Esophagus muscularis mucosa (tissue), 4 donors: Measurements from ENCODE around the gene RAB3IP. TPM values are rescaled to one million over a fixed set of nuclear protein-coding genes. Genes with fewer than 3 reads are reported as not detected.

Experiments used
- DNase-seq: peaks from one replicate; pipeline ENCODE4 v3.0.0-alpha.2; 2017; ENCODE audit errors: extremely low spot score
- H3K27ac ChIP-seq, 4 donors: fragments of 200-600 bp; sonication (generic); replicated peaks in 1 of 4; 1 replicate in 3 of 4; 2 replicates in 1 of 4; pipeline ENCODE4 v1.5.1; 2016 to 2019; ENCODE audit warnings: mild to moderate bottlenecking in 1 of 4
- H3K27me3 ChIP-seq, 4 donors: fragments of 200-600 bp; sonication (generic); one replicate each; pipeline versions ENCODE4 v1.5.1 to v1.6.0; 2016 to 2019
- H3K36me3 ChIP-seq, 4 donors: fragments of 200-600 bp; sonication (generic); one replicate each; pipeline ENCODE4 v1.5.1; 2016 to 2019
- H3K4me1 ChIP-seq, 4 donors: fragments of 200-600 bp; sonication (generic); one replicate each; pipeline ENCODE4 v1.5.1; 2016 to 2019
- H3K4me3 ChIP-seq, 4 donors: fragments of 200-600 bp; sonication (generic); 1 replicate in 2 of 4; 2 replicates in 2 of 4; pipeline ENCODE4 v1.5.1; 2016 to 2019; ENCODE audit warnings: mild to moderate bottlenecking in 4 of 4, moderate library complexity in 1 of 4
- H3K9me3 ChIP-seq, 4 donors: fragments of 200-600 bp; sonication (generic); 1 replicate in 3 of 4; 2 replicates in 1 of 4; pipeline ENCODE4 v1.5.1; 2016 to 2019
- EP300 ChIP-seq: sonication (generic); formaldehyde crosslinking; IDR thresholded peaks from one replicate; pipeline ENCODE4 v1.6.1; 2017; ENCODE audit warnings: antibody characterized with exemption
- POLR2A ChIP-seq: fragments of 450-650 bp; IDR thresholded peaks from one replicate; pipeline ENCODE4 v1.6.1; 2017; ENCODE audit warnings: antibody characterized with exemption, moderate library complexity, mild to moderate bottlenecking, low read depth
- POLR2AphosphoS5 ChIP-seq, 2 donors: sonication (generic); formaldehyde crosslinking; IDR thresholded peaks; one replicate each; pipeline ENCODE4 v1.6.1; 2017; ENCODE audit warnings: antibody characterized with exemption in 2 of 2
- WGBS: methylation state at CpG from one replicate; pipeline ENCODE4 v1.1.5; 2018; 5-methylcytosine and 5-hydroxymethylcytosine counted together
- intact Hi-C: fragments of 100-400 bp; cut with DNase I; formaldehyde crosslinking; loops from one replicate; pipeline ENCODE4 v1.15.1; 2023
- total RNA-seq, 4 donors: library from RNA; depleted of rRNA; stranded (reverse); fragments of >200 nt; gene quantifications; one replicate each; pipeline versions ENCODE4 v1.1.0 to v1.2.1, GENCODE V29; 2016
- TF ChIP-seq, protein P1 (sequence below), 3 experiments: fragments of 200-600 bp in 2 of 3; fragments of 450-650 bp in 1 of 3; sonication (generic) in 2 of 3; IDR thresholded peaks; one replicate each; pipeline ENCODE4 v1.5.1; 2017 to 2019; ENCODE audit warnings: antibody characterized with exemption in 3 of 3, mild to moderate bottlenecking in 2 of 3, moderate library complexity in 1 of 3

The RAB3IP gene
- total RNA-seq, 4 donors from 2014 or later = 8.2 to 18.5 (median 11.2) TPM

DNA sequence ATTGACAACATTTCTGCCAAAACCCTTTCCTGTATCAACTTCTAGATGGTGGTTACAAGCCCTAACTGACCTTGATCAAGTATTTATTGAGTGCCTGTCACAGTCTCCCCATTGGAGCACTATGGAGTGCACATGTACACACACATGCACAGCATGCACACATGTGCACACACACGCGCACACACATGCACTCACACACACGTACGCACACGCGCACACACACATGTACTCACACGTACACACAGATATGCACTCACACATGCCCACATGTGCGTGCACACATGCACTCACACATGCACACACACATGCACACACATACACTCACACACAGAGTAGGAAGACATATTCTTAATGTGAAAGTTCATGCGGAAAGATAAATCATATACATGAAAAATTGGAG is 130.0 kb downstream of the RAB3IP start:
- Histone ChIP-seq H3K36me3 (no peaks in the 10 kb centered on the region), H3K27me3 (peaks cover 0 to 7% (median 0%) of the 10 kb centered on the region in 4 donors), H3K9me3 (no peaks in the 10 kb centered on the region), H3K27ac (no peak overlapping the region), H3K4me1 (no peaks in the 10 kb centered on the region), H3K4me3 (no peak overlapping the region)
- 95% methylated on average over 9 of the region's 9 CpGs for WGBS
- TF ChIP-seq EP300 (no peak), POLR2A (no peak), POLR2AphosphoS5 (IDR thresholded peaks at IDR 0.05) (no peak)
- TF ChIP-seq, protein P1, sequence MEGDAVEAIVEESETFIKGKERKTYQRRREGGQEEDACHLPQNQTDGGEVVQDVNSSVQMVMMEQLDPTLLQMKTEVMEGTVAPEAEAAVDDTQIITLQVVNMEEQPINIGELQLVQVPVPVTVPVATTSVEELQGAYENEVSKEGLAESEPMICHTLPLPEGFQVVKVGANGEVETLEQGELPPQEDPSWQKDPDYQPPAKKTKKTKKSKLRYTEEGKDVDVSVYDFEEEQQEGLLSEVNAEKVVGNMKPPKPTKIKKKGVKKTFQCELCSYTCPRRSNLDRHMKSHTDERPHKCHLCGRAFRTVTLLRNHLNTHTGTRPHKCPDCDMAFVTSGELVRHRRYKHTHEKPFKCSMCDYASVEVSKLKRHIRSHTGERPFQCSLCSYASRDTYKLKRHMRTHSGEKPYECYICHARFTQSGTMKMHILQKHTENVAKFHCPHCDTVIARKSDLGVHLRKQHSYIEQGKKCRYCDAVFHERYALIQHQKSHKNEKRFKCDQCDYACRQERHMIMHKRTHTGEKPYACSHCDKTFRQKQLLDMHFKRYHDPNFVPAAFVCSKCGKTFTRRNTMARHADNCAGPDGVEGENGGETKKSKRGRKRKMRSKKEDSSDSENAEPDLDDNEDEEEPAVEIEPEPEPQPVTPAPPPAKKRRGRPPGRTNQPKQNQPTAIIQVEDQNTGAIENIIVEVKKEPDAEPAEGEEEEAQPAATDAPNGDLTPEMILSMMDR (IDR thresholded peaks at IDR 0.05) = no peak
- intact Hi-C loops = no loop called here
- no peak for DNase-seq

DNA sequence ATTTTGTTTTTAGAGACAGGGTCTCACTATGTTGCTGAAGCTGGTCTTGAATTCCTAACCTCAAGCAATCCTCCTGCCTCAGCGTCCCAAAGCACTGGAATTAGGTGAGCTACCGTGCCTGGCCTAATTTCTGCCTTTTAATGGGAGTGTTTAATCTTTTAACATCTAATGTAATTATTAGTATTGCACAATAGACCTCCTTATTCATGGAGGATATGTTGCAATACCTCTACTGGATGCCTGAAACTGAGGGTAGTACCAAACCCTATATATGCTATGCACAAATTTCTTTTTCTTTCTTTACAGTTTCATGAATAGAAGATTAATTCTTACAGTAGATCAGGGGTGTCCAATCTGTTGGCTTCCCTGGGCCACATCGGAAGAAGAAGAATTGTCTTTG is 134.1 kb downstream of the RAB3IP start:
- no peaks in the 10 kb centered on the region for H3K36me3 ChIP-seq
- TF ChIP-seq POLR2A (no peak), POLR2AphosphoS5 (IDR thresholded peaks at IDR 0.05) (no peak), EP300 (no peak)
- TF ChIP-seq, protein P1 (IDR thresholded peaks at IDR 0.05) = no peak
- no peak overlapping the region for H3K27ac ChIP-seq
- WGBS = 44% methylated on average over 3 of the region's 3 CpGs
- no peaks in the 10 kb centered on the region for H3K4me1 ChIP-seq
- no peak overlapping the region for H3K4me3 ChIP-seq
- H3K9me3 ChIP-seq = no peaks in the 10 kb centered on the region
- intact Hi-C loops = no loop called here
- peaks cover 0 to 7% (median 0%) of the 10 kb centered on the region in 4 donors for H3K27me3 ChIP-seq
- no peak for DNase-seq

Other genes with a start within 250 kb of the RAB3IP start
- 100 to 1,000 TPM in 3 of 4 donors, 10 to 100 TPM in 1; 86.4 to 137 (median 122) TPM for gene CCT2, start 153.4 kb upstream of the RAB3IP start, total RNA-seq
- gene LRRC10, start 128.0 kb upstream of the RAB3IP start, total RNA-seq = not detected
- under 1 TPM in 1 of 4 donors, not detected in 3; 0.13 TPM for gene BEST3, start 39.6 kb upstream of the RAB3IP start, total RNA-seq
- gene MYRFL, start 86.4 kb downstream of the RAB3IP start, total RNA-seq = not detected